Stimulated activated CD4-positive, alpha-beta T cell treated with anti-CD3 and anti-CD28 coated beads, Interleukin-2, amount 100 ng/mL, for 4 hours (primary cell): ENCODE data around the gene CCR8.
"Not testable (repeated sequence)": the region's sequence is repeated elsewhere in the genome, so short reads cannot be mapped to it uniquely, and the experiment has no call there.

Source experiments
- DNase-seq: peaks from one replicate; pipeline ENCODE4 v3.0.0-alpha.2; 2020; ENCODE audit warnings: low read depth

The CCR8 gene

DNA sequence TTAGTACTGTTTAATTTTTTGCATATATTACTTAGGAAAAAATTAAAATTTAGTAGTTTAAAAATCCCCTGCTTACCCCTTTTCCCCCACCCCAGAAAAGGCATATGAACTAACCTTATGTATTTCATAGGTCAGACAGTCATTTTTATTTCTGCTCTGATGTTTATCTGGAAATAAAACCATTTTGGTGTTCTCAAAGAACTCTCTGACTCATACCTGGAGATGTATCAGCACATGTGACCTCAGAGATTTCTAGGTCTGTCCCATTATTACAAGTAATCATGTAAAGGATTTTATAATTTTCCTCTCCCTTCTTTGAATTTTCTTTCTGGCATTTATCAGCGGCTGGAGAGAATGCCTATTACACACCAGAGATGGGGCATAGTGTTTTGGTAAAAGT is 14.1 kb upstream of the CCR8 start:
- no peak for DNase-seq

DNA sequence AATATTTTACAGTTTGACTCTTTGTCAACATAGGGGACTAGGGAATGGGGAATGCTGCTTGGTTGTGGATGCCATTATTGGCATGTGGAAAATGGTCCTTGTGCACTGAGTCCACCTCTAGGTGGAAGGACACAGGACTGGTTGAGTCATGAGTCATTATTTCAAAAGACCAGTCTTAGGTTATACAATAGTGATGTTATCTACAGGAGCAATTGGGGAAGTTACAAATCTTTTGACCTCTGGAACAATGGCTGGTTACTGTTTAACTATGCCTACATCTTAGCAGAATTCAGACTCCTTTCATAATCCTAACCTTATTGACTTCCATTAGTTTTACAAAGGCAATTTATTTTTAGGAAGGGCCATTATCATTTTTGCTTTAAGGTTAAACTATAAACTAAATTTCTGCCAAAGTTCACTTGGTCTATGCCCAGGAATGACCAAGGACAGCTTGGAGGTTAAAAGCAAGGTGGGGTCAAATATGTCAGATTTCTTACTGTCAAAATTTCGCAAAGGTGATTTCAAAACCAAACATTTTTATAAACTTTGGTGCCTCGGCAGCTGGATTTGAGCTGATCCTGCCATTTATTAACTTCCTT is 11.8 kb upstream of the CCR8 start:
- no peak for DNase-seq

DNA sequence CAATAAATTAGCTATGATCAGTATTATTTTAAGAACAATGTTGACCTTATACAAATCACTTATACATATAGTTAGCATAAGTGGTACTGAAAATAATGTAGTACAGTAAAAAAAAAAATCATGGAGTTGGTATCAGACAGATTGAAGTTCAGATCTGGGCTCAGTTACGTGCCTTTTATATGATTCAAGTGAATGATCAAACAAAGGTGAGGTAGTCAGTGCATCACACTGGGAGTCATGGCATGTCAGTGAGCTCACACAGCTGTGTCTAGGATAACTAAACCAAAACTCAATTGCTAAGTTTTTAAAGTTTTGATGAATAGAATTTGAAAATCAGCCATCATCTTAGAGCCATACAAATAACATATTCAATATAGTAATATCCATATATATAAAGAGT is 11.2 kb upstream of the CCR8 start:
- DNase-seq, result no peak

DNA sequence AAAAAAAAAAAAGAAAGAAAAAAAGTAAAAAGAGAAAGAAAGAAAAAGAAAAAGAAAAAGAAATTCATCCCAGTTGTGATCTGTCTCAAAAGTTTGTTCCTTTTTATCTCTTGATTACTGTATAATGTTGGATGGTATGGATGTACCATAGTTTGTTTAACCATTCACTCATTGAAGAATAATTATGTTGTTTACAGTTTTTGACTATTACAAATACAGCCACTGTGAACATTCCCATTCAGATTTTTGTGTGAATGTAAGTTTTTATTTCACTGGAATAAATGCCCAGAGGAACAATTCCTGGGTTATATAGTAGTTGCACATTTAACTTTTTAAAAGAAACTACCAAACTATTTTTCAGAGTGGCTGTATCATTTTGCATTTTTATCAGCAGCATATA is 10.3 kb upstream of the CCR8 start:
- DNase-seq, result no peak

DNA sequence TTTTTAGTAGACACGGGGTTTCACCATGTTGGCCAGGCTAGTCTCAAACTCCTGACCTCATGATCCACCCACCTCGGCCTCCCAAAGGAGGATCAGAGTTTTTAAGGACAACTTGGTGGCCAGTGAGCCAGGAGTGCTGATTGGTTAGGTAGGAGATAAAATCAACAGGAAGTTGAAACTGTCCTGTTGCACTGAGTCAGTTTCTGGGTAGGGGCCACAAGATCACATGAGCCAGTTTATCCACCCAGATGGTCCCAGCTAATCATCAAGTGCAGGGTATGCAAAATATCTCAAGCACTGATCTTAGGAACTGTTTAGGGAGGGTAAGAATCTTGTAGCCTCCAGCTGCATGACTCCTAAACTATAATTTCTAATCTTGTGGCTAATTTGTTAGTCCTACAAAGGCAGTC is 7.9 kb upstream of the CCR8 start:
- not testable (repeated sequence) for DNase-seq

- DNase-seq, result not testable (repeated sequence)
Observed at GRCh38 chr3:39322209-39322715, 7.2 kb upstream of the CCR8 start.

DNA sequence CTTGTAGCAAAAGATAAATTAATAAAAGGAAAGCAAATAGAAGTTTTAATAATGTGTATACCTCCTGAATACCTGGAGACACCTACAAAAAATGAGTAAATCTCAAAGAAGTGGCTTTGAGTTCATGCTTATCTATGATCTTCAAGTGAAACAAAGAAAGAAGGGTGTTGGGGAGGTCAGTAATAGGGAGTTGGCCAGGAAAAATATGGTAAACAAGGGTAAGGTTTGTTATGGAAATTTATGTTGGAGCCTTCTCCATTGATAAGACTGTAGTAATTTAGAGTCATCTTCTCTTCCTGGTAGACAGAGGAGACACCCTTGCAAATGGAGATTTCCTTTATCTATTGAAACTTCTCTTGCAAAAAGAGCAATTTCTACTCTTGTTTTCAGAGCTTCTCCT is 6.6 kb upstream of the CCR8 start:
- no peak for DNase-seq

- no peak for DNase-seq
Observed at GRCh38 chr3:39323494-39323893, 6.0 kb upstream of the CCR8 start.

GRCh38 chr3:39325236-39325635 is 4.3 kb upstream of the CCR8 start:
- no peak for DNase-seq

DNA sequence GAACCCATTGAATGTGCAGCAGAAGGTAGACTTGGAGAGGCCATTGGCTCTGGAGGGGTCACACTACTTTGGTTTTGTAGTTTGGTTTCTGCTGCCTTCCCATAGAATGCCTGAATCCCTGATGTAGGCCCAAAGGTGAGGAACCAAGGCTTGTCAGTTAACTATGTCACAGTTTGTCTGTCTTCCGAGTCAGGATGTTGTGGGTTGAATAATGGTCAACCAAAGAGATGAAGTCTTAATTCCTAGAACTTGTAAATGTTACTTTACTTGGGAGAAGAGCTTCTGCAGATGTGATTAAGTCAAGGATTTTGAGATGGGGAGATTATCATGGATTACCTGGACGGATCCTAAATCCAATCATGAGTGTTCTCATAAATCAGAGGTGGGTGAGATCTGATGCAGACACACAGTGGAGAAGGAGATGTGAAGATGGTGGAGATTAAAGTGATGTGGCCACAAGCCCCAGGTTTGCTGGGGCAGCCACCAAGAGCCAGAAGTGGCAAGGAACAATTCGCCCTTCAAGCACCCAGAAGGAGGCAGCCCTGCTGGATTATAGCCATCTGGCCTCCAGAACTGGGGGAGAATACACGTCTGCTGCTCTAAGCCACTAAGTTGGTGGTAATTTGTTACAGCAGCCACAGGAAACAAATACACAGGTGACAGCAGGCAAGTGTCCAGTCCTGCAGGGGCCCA is 2.3 kb upstream of the CCR8 start:
- no peak for DNase-seq

- DNase-seq, result no peak
Observed at GRCh38 chr3:39327746-39328349, 1.7 kb upstream of the CCR8 start.

DNA sequence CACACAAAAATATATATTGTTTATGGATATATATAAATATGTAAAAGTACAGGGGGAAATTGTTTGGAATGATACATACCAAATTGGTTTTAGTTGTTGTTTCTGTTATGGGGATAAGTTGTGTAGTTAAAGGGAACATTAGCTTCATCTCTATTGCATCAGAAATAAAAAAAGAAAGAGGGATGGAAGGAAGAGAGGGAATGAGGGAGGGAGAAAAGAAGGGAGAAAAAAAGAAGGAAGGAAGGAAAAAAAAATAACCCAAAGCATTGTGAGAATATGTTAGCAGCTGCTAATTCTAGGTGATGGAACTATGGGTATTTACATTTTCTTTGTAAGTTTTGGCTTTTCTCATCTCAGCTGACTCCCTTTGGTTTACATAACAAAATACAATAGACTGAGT is 1.3 kb downstream of the CCR8 start:
- DNase-seq, result no peak

- no peak for DNase-seq
Observed at GRCh38 chr3:39332525-39332924, 3.0 kb downstream of the CCR8 start.

GRCh38 chr3:39333607-39334006 is 4.1 kb downstream of the CCR8 start:
- DNase-seq, result no peak

GRCh38 chr3:39334205-39334604 is 4.7 kb downstream of the CCR8 start:
- no peak for DNase-seq

GRCh38 chr3:39338201-39338600 is 8.7 kb downstream of the CCR8 start:
- no peak for DNase-seq

DNA sequence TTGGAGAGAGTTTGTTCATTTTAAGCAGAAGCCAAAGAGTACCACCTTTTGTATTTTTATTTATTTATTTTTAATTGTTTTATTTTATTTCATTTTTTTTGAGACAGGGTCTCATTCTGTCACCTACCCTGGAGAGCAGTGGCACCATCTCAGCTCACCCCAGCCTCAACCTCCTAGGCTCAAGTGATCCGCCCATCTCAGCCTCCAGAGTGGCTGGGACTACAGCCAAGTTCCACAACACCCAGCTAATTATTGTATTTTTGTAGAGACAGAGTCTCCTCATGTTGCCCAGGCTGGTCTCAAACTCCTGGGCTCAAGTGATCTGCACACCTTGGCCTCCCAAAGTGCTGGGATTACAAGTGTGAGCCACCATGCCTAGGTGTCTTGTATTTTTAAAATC is 9.6 kb downstream of the CCR8 start:
- DNase-seq, result no peak

- DNase-seq, result no peak
Observed at GRCh38 chr3:39343076-39343717, 13.7 kb downstream of the CCR8 start.

DNA sequence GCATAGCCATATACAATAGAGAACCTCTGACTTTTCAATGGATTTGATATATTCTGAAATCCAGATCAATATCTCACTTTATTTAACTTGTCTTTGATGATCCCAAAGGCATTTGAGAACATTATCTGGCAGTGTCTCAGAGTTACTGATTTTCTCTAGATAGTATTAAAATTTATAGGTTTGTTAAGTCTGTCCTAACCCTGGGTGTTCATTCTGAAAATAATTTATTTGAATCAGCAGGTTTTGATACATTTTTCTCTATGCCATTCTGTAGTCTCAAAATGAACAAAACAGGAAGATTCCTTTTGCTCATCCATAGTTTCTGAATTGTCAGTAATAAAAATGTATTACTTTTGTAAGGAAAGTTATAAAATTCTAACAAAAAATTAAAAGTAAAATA is 14.3 kb downstream of the CCR8 start:
- no peak for DNase-seq

- DNase-seq, result no peak
Observed at GRCh38 chr3:39344746-39345344, 15.3 kb downstream of the CCR8 start.

DNA sequence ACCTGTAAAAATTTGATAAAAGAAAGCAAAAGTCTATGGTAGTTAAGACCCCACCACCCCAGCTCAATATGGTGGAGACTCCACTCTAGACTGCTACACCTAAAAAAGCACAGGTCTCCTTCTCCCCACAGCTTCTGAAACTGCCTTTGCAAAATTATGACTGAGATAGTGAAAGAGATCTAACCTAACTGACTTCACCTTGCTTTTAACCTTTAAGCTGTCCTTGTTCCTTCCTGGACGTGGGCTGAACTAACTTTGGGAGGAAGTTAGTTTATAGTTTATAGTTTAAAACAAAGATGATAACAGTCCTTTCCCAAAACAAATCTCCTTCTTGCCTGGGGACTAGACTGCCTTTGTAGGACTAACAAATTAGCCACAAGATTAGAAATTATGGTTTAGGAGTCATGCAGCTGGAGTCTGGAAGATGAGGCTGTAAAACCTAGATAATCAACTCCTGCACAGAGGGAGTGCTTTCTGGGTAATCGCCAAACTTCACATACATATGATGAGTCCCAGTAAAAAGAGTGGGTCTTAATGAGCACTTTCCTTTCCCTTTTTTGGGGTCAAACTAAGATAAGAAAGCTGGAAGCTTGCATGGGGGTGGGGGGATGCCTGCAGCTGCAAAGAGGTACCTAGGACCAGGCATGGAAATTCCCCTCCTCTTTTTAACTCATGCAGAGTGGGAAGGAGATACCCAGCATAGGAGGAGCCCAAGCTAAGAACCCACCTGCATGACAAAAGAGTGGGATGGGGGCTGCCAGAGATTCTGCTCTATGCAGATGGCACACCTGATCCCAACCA is 17.5 kb downstream of the CCR8 start:
- no peak for DNase-seq

DNA sequence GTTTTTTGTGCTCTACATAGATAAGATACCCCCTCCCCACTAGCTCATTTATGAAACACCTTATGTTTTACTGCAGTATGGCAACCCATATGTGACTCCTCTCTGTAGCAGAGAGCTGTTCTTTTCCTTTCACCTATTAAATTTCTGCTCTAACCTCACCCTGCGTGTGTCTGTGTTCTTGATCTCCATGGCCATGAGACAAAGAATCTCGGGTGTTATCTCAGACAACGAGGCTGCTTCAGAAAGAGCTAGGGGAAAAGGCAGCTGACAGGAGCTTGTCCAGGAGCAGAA is 18.0 kb downstream of the CCR8 start:
- DNase-seq, result no peak
